Astrocyte of the spinal cord (primary cell): ENCODE measurements around the gene RAMP3.

Experiments used
- DNase-seq: peaks from one replicate; pipeline ENCODE4 v3.0.0; 2011; ENCODE audit warnings: low read depth, low spot score
- H3K4me3 ChIP-seq: 2 replicates; pipeline ENCODE4 v1.5.1; 2011; ENCODE audit warnings: low read depth, mild to moderate bottlenecking, low read length, moderate library complexity
- CTCF ChIP-seq: IDR thresholded peaks from 2 replicates; pipeline ENCODE4 v1.5.1; 2012; ENCODE audit warnings: low read depth, mild to moderate bottlenecking, low read length, inconsistent platforms
- in situ Hi-C: cut with HindIII; loops from 2 replicates; pipeline ENCODE4 v1.10.0; 2017; ENCODE audit warnings: low sequenced_read_pairs

Gene RAMP3

GRCh38 chr7:45117582-45117981, 40.0 kb upstream of the RAMP3 start:
- no peak for TF ChIP-seq CTCF
- in situ Hi-C loops: no loop called here
- no peak overlapping the region for H3K4me3 ChIP-seq
- DNase-seq: no peak

- no peak for TF ChIP-seq CTCF
- no peak for DNase-seq
- H3K4me3 ChIP-seq: no peak overlapping the region
- in situ Hi-C loops: no loop called here
Measured at GRCh38 chr7:45118292-45118691, 39.3 kb upstream of the RAMP3 start.

GRCh38 chr7:45118889-45119331, 38.7 kb upstream of the RAMP3 start:
- H3K4me3 ChIP-seq: no peak overlapping the region
- in situ Hi-C loops: no loop called here
- TF ChIP-seq CTCF: no peak

GRCh38 chr7:45119550-45119949, 38.0 kb upstream of the RAMP3 start:
- no peak for TF ChIP-seq CTCF
- H3K4me3 ChIP-seq: no peak overlapping the region
- DNase-seq: no peak
- in situ Hi-C loops: no loop called here

More at GRCh38 chr7:45118889-45119331, 38.7 kb upstream of the RAMP3 start:
- no peak for DNase-seq

GRCh38 chr7:45122975-45123860, 34.4 kb upstream of the RAMP3 start:
- DNase-seq: no peak
- in situ Hi-C loops: no loop called here
- no peak for TF ChIP-seq CTCF
- no peak overlapping the region for H3K4me3 ChIP-seq

- no peak for TF ChIP-seq CTCF
- no peak for DNase-seq
- in situ Hi-C loops: no loop called here
- no peak overlapping the region for H3K4me3 ChIP-seq
Measured at GRCh38 chr7:45123913-45124710, 33.5 kb upstream of the RAMP3 start.
